GM18511 (cell line): Measurements from ENCODE around the gene LRRC14B.
"Not testable (repeated sequence)": the region's sequence is repeated elsewhere in the genome, so short reads cannot be mapped to it uniquely, and the experiment has no call there.

Experiments used
- ATAC-seq: cut with Tn5 transposase; IDR thresholded peaks from one replicate; pipeline ENCODE4 v1.9.1; 2021; ENCODE audit warnings: mild to moderate bottlenecking, moderate library complexity; ENCODE audit not compliant: unreplicated experiment

Gene LRRC14B

DNA sequence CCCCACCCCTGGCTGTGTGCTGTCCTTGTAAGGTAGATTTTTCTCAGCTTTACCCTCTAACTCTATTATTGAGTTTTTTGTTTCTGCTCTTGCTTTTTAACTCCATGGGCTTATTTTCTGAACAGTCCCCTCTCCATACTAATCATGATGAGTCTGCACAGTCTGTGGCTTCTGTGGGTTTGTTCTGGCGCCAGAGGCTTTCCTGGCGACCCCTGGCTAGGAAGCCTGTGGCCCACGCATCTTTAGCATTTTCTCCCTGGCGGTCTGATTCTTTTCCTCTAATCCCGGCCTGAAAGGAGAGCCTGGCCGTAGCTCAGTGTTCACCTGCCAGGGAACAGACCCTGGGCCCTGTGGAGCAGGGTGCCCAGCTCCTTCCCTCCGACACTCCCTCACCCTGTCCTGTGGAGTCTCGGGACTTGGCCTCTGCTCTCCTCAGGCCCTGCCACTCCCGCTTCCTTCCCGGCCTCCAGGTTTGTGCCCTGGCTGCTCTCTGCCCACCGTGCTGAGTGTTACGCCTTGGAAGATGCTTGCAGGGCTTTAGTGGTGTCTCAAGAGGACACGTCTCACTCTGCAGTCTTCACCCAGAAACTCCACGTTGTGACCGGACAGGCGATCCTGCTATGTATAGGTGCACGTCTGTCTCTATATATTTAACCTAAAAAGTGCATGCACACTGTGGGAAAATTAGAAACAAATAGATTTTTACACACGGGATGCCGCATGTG lies 31.7 kb upstream of the LRRC14B start:
- no peak for ATAC-seq

DNA sequence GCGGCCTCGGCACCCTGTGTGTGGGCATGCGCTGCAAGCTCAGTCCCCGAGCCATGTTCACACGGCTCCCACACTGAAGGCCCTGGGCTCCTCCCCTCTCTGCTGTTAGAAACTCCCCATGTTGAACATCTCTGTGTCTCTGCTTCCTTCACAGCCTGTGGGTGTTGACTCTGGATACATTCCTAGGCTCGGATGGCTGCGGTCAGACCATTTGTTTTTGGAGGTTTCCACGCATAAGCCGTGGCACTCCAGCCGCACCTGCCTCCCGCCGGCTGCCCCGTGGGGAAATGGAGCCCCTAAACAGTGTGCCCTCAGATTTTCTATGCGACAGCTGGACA lies 31.2 kb upstream of the LRRC14B start:
- no peak for ATAC-seq

DNA sequence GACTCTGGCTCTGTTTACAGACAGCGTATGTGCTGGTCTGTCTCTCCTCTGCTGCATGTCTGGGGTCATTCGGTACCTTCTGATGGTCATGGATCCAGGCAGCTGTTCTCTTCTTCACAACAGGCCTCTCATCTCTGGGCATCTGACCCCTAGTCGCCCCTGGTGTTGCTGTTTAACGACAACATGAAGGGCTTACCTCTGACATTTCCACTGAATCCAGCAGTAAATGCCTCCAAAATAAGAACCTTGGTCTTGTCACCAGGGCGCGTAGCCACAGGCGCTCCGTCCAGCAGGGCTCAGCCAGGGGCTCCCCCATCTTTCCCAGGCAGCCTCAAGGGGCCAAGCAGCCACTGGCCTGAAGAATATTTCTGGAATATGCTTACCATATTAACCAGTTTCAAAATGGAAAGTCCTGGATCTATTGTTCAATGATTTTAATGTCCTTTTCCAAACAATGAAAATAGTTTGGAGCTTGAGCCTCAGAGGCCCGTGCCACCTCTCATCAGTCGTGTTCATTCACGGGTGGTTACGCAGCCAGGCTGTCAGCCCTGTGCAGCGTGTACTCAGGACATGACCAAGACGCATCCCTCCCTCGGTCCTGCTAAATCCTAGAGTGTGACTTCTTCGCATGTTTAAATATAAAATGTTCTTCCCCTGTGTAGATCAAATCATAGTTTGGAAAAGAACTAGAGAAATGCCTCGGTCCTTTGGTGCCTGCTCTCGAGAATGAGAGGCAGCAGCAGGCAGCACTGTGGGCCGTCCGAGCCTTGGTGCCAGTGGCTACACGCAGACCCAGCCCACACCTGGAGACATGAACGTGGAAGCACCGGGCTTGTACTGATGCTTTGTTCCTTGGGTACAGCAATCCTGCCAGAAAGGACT lies 30.1 kb upstream of the LRRC14B start:
- no peak for ATAC-seq

GRCh38 chr5:161803-162110 lies 29.5 kb upstream of the LRRC14B start:
- ATAC-seq = no peak

DNA sequence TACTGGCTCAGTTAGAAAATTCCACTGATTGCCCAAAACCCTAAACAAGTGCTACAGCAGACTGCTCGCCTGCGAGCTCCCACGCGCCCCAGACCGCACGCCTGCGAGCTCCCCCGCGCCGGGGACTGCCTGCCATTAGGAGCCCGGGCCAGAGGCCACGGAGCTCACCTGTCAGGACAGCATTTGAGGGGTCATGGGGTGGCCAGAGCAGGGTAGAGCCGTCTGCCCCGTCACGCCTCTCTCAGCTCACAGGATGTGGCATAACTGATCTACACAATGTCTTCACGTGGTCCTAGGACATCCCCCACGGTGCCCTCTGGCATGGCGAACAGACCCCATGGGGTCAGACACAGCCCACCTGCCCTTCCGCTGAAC lies 29.1 kb upstream of the LRRC14B start:
- no peak for ATAC-seq

DNA sequence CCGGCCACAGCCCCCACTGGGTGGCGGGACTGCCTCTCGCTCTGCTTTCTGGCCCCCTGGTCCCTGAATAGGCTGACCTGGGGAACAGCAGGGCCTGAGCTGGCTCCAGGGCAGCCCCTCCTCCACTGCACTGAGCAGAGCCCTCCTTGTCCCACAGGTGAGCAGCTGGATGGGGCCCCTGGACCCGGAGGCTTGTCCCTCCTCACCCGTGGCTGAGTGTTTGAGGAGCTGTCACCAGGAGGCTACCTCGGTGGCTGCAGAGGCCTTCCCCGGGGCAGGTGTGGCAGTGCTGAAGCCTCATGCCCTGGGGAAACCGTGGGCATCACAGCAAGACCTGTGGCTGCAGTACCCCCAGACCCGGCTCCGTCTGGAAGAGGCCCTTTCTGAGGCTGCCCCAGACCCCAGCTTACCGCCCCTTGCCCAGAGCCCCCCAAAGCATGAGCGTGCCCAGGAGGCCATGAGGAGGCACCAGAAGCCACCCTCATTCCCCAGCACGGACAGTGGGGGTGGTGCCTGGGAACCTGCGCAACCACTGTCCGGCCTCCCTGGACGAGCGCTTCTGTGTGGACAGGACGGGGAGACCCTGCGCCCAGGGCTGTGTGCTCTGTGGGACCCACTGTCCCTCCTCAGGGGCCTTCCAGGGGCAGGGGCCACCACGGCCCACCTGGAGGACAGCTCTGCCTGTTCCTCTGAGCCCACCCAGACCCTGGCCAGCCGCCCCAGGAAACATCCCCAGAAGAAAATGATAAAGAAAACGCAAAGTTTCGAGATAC lies 28.5 kb upstream of the LRRC14B start:
- ATAC-seq = no peak

- no peak for ATAC-seq
Measured at GRCh38 chr5:163338-163620, 28.0 kb upstream of the LRRC14B start.

GRCh38 chr5:163841-164240 lies 27.5 kb upstream of the LRRC14B start:
- no peak for ATAC-seq

GRCh38 chr5:164244-164643 lies 27.1 kb upstream of the LRRC14B start:
- ATAC-seq = no peak

GRCh38 chr5:164783-165182 lies 26.5 kb upstream of the LRRC14B start:
- ATAC-seq = not testable (repeated sequence)

- no peak for ATAC-seq
Measured at GRCh38 chr5:166441-167372, 24.6 kb upstream of the LRRC14B start.

- no peak for ATAC-seq
Measured at GRCh38 chr5:167511-167910, 23.8 kb upstream of the LRRC14B start.

DNA sequence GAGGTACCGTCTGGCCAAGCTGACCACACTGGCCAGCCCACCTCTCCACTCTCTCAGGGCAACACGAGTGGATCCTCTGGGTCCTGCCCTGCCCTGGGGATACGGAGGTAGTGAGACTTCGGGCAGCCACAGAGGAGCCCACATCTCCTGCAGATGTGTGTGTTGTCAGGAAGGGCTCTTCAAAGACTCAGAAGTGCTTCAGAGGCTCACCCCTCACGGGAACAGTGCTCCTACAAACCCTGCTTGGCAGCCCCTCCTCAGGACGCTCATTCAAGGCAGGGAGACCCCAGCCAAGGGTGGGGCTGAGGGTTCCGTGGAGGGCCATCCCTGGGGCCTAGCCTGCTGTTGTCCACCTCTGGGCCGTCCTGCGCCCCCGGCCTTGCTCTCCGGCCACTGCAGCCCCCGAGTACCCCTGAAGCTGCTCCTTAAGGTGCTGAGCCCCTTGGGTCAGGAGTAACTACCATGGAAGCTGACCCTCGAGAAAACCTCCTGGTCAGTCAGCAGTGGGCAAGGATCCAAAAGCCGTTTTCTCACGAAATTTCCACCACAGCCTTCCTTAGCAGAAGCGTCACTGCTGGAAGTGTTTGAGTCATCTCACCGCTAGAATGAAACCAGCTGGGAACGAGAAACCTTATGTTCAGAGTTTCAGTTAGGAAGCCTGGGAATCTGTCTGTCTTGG lies 23.2 kb upstream of the LRRC14B start:
- no peak for ATAC-seq

- no peak for ATAC-seq
Measured at GRCh38 chr5:169071-169727, 22.1 kb upstream of the LRRC14B start.

DNA sequence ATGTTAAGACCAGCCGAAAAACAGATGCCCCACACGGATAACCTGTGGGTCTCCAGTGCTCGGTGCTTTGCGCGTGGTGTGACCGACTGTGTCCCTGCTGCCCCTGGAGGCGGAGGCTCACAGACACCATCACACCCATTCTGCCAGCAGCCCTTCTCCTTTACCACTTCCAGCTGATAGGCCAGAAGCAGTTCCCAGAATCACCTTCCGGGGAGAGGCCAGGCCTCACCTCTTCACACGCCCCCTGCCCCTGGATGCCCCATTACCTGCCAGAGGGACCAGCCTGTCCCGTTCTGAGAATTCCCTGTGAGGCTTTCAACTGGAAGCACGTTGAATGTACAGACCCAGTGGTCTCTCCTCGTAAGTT lies 21.6 kb upstream of the LRRC14B start:
- ATAC-seq = no peak

GRCh38 chr5:170971-171800 lies 20.1 kb upstream of the LRRC14B start:
- ATAC-seq = no peak

GRCh38 chr5:171801-172331 lies 19.4 kb upstream of the LRRC14B start:
- ATAC-seq = no peak

DNA sequence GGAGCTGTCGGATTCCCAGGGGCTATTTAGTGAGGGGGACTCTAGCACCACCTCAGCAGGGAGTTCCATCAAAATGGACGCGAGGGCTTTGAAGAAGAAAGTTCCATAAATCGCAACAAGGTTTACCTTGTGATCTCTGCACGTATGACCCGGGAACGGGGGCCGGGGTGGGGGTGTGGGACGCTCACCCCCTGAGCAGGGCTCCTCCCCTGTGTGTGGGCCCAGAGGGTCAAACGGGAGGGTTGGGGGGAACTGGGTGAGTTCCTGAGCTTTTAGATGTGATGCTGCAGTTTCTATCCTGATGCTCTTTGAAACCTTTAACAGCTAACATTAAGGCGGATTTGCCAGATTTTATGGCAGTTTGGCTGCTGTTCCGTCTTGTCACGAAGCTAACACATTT lies 18.9 kb upstream of the LRRC14B start:
- no peak for ATAC-seq

GRCh38 chr5:172841-173251 lies 18.4 kb upstream of the LRRC14B start:
- no peak for ATAC-seq
